Activated CD4-positive, alpha-beta T cell treated with anti-CD3 and anti-CD28 coated beads for 36 hours (primary cell): ENCODE measurements around the gene COL3A1. TPM values are rescaled to one million over a fixed set of nuclear protein-coding genes. Genes with fewer than 3 reads are reported as not detected.

Experiments
- ATAC-seq: fragments of 200-7000 bp; cut with Tn5 transposase; one replicate; pipeline ENCODE4 v1.10.0; 2021; ENCODE audit warnings: mild to moderate bottlenecking, moderate library complexity
- CTCF ChIA-PET: fragments of 350-600 bp; sonication (Branson Sonifier 250); formaldehyde crosslinking; loops from one replicate; lab custom pipeline; 2021; ENCODE audit warnings: antibody characterized with exemption; lab: Charles Lee
- POLR2A ChIA-PET: fragments of 350-600 bp; sonication (Branson Sonifier 250); formaldehyde crosslinking; loops from one replicate; lab custom pipeline; 2021; ENCODE audit warnings: antibody characterized with exemption, inconsistent platforms; lab: Charles Lee
- DNase-seq: peaks from one replicate; pipeline ENCODE4 v3.0.0-alpha.2; 2020
- H3K27ac Mint-ChIP-seq: one replicate; pipeline ENCODE4 v1.8.0; 2021; ENCODE audit warnings: mixed read lengths
- H3K27me3 Mint-ChIP-seq: one replicate; pipeline ENCODE4 v1.8.0; 2021; ENCODE audit warnings: mixed read lengths
- H3K36me3 Mint-ChIP-seq: one replicate; pipeline ENCODE4 v1.8.0; 2021; ENCODE audit warnings: low read depth, mixed read lengths
- H3K4me1 Mint-ChIP-seq: one replicate; pipeline ENCODE4 v1.8.0; 2021; ENCODE audit warnings: mixed read lengths
- H3K4me3 Mint-ChIP-seq: one replicate; pipeline ENCODE4 v1.8.0; 2021; ENCODE audit warnings: mild to moderate bottlenecking, moderate library complexity, mixed read lengths
- H3K9me3 Mint-ChIP-seq: one replicate; pipeline ENCODE4 v1.8.0; 2021; ENCODE audit warnings: low read depth, mixed read lengths
- intact Hi-C, 2 experiments: fragments of 100-400 bp; cut with DNase I in 1 of 2; cut with micrococcal nuclease in 1 of 2; formaldehyde crosslinking; loops; one replicate each; pipeline versions ENCODE4 v1.14.2 to v1.15.1; 2022 to 2024; cut with DNase I, micrococcal nuclease
- total RNA-seq, 2 experiments: library from RNA; stranded (reverse); gene quantifications; one replicate each; pipeline ENCODE4 v1.2.3, GENCODE V29; 2021

COL3A1 gene
- total RNA-seq, 2 experiments from 2014 or later, result 0.05 to 0.12 TPM

- Mint-ChIP-seq H3K27me3 (peaks cover 2% of the 10 kb centered on the region), H3K4me3 (no peak overlapping the region), H3K4me1 (peaks cover 7% of the 10 kb centered on the region), H3K9me3 (no peaks in the 10 kb centered on the region), H3K36me3 (no peaks in the 10 kb centered on the region), H3K27ac (no peak overlapping the region)
- DNase-seq, result no peak
- ATAC-seq, result no peak
- POLR2A ChIA-PET, result no interaction called here
- CTCF ChIA-PET, result no interaction called here
- intact Hi-C loops, result no loop called here
Observed at GRCh38 chr2:189000221-189000620, 26.0 kb downstream of the COL3A1 start.

- peaks cover 2% of the 10 kb centered on the region for H3K27me3 Mint-ChIP-seq
- DNase-seq, result no peak
- H3K4me1 Mint-ChIP-seq, result peaks cover 7% of the 10 kb centered on the region
- H3K27ac Mint-ChIP-seq, result no peak overlapping the region
- POLR2A ChIA-PET, result no interaction called here
- H3K9me3 Mint-ChIP-seq, result no peaks in the 10 kb centered on the region
- intact Hi-C loops, result no loop called here
- peak; percentile 49 for ATAC-seq
- H3K4me3 Mint-ChIP-seq, result no peak overlapping the region
- CTCF ChIA-PET, result no interaction called here
- no peaks in the 10 kb centered on the region for H3K36me3 Mint-ChIP-seq
Observed at GRCh38 chr2:189002079-189002478, 27.9 kb downstream of the COL3A1 start.

GRCh38 chr2:189008555-189009262, 34.5 kb downstream of the COL3A1 start:
- no peak overlapping the region for H3K4me3 Mint-ChIP-seq
- no peaks in the 10 kb centered on the region for H3K4me1 Mint-ChIP-seq
- no peak for DNase-seq
- H3K27ac Mint-ChIP-seq, result no peak overlapping the region
- H3K27me3 Mint-ChIP-seq, result peaks cover under 1% of the 10 kb centered on the region
- intact Hi-C loops, result no loop called here
- ChIA-PET CTCF (no interaction called here), POLR2A (no interaction called here)
- ATAC-seq, result no peak
- H3K9me3 Mint-ChIP-seq, result no peaks in the 10 kb centered on the region
- H3K36me3 Mint-ChIP-seq, result no peaks in the 10 kb centered on the region

GRCh38 chr2:189010536-189010935, 36.4 kb downstream of the COL3A1 start:
- Mint-ChIP-seq H3K27me3 (peaks cover 1% of the 10 kb centered on the region), H3K36me3 (no peaks in the 10 kb centered on the region), H3K9me3 (no peaks in the 10 kb centered on the region), H3K27ac (no peak overlapping the region), H3K4me3 (no peak overlapping the region), H3K4me1 (no peaks in the 10 kb centered on the region)
- ATAC-seq, result no peak
- intact Hi-C loops, result no loop called here
- ChIA-PET CTCF (no interaction called here), POLR2A (no interaction called here)
- DNase-seq, result no peak

GRCh38 chr2:189012351-189012750, 38.2 kb downstream of the COL3A1 start:
- intact Hi-C loops, result no loop called here
- Mint-ChIP-seq H3K27me3 (peaks cover 1% of the 10 kb centered on the region), H3K4me1 (no peaks in the 10 kb centered on the region), H3K9me3 (no peaks in the 10 kb centered on the region), H3K27ac (no peak overlapping the region), H3K36me3 (no peaks in the 10 kb centered on the region), H3K4me3 (no peak overlapping the region)
- DNase-seq (no peak), ATAC-seq (no peak)
- POLR2A ChIA-PET, result no interaction called here
- CTCF ChIA-PET, result no interaction called here

GRCh38 chr2:189013031-189013430, 38.9 kb downstream of the COL3A1 start:
- ATAC-seq, result no peak
- DNase-seq, result no peak
- Mint-ChIP-seq H3K27me3 (peaks cover 1% of the 10 kb centered on the region), H3K36me3 (no peaks in the 10 kb centered on the region), H3K4me3 (no peak overlapping the region), H3K4me1 (no peaks in the 10 kb centered on the region), H3K9me3 (no peaks in the 10 kb centered on the region), H3K27ac (no peak overlapping the region)
- CTCF ChIA-PET, result no interaction called here
- POLR2A ChIA-PET, result no interaction called here
- intact Hi-C loops, result no loop called here

- Mint-ChIP-seq H3K27me3 (peaks cover 1% of the 10 kb centered on the region), H3K27ac (no peak overlapping the region), H3K4me3 (no peak overlapping the region), H3K4me1 (no peaks in the 10 kb centered on the region), H3K36me3 (no peaks in the 10 kb centered on the region), H3K9me3 (no peaks in the 10 kb centered on the region)
- ChIA-PET CTCF (no interaction called here), POLR2A (no interaction called here)
- ATAC-seq, result no peak
- DNase-seq, result no peak
- intact Hi-C loops, result no loop called here
Observed at GRCh38 chr2:189013671-189014448, 39.7 kb downstream of the COL3A1 start.

- Mint-ChIP-seq H3K9me3 (no peaks in the 10 kb centered on the region), H3K27ac (no peak overlapping the region), H3K4me1 (no peaks in the 10 kb centered on the region), H3K27me3 (peaks cover 1% of the 10 kb centered on the region), H3K4me3 (no peak overlapping the region), H3K36me3 (no peaks in the 10 kb centered on the region)
- DNase-seq (no peak), ATAC-seq (no peak)
- POLR2A ChIA-PET, result no interaction called here
- CTCF ChIA-PET, result no interaction called here
- intact Hi-C loops, result no loop called here
Observed at GRCh38 chr2:189014449-189015138, 40.4 kb downstream of the COL3A1 start.

GRCh38 chr2:189015359-189015758, 41.2 kb downstream of the COL3A1 start:
- intact Hi-C loops, result no loop called here
- ChIA-PET CTCF (no interaction called here), POLR2A (no interaction called here)
- no peak for DNase-seq
- Mint-ChIP-seq H3K4me3 (no peak overlapping the region), H3K36me3 (no peaks in the 10 kb centered on the region), H3K27ac (no peak overlapping the region), H3K4me1 (no peaks in the 10 kb centered on the region), H3K27me3 (peaks cover 5% of the 10 kb centered on the region), H3K9me3 (no peaks in the 10 kb centered on the region)
- ATAC-seq, result no peak

- intact Hi-C loops, result no loop called here
- ATAC-seq, result no peak
Observed at GRCh38 chr2:189016311-189016861, 42.2 kb downstream of the COL3A1 start.

GRCh38 chr2:189018631-189019030, 44.5 kb downstream of the COL3A1 start:
- no peak for DNase-seq
- Mint-ChIP-seq H3K4me3 (no peak overlapping the region), H3K27me3 (peaks cover 8% of the 10 kb centered on the region), H3K36me3 (no peaks in the 10 kb centered on the region), H3K4me1 (no peaks in the 10 kb centered on the region), H3K9me3 (no peaks in the 10 kb centered on the region), H3K27ac (no peak overlapping the region)
- ChIA-PET CTCF (no interaction called here), POLR2A (no interaction called here)
- ATAC-seq, result no peak
- intact Hi-C loops, result no loop called here

More at GRCh38 chr2:189016311-189016861, 42.2 kb downstream of the COL3A1 start:
- Mint-ChIP-seq H3K4me1 (no peaks in the 10 kb centered on the region), H3K36me3 (no peaks in the 10 kb centered on the region), H3K27me3 (peaks cover 5% of the 10 kb centered on the region), H3K27ac (no peak overlapping the region), H3K4me3 (no peak overlapping the region), H3K9me3 (no peaks in the 10 kb centered on the region)
- POLR2A ChIA-PET, result no interaction called here
- CTCF ChIA-PET, result no interaction called here
- no peak for DNase-seq
